GM19463 (cell line): ENCODE data around the gene USP5.

Experiments used
- ATAC-seq: cut with Tn5 transposase; IDR thresholded peaks from one replicate; pipeline ENCODE4 v1.9.1; 2021; ENCODE audit warnings: mild to moderate bottlenecking, moderate library complexity; ENCODE audit not compliant: unreplicated experiment

USP5 gene

GRCh38 chr12:6825398-6826124 lies 26.4 kb upstream of the USP5 start:
- no peak for ATAC-seq

GRCh38 chr12:6826125-6826733 lies 25.7 kb upstream of the USP5 start:
- no peak for ATAC-seq

DNA sequence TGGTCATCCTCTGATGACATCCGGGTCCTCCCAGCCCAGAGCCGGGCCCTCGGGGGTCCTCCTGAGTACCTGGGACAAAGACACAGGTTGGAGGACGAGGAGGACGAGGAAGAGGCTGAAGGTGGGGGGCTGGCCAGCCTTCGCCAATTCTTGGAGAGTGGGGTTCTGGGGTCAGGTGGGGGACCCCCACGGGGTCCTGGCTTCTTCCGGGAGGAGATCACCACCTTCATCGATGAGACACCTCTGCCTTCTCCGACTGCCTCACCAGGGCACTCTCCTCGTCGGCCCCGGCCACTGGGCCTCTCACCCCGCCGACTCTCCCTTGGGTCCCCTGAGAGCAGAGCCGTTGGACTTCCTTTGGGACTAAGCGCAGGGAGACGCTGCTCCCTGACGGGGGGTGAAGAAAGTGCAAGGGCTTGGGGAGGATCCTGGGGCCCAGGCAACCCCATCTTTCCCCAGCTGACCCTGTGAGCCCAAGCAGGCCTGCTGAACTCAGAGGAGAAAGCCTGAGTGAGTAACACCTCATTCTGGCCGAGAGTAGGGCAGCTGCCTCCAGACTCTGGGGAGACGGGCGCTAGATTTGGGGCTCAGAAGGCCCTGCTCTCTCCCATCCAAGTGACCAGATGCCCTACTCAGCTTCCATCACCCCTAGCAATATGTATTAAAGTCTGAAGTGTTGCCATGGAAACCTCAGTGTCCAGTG lies 25.1 kb upstream of the USP5 start:
- ATAC-seq = no peak

DNA sequence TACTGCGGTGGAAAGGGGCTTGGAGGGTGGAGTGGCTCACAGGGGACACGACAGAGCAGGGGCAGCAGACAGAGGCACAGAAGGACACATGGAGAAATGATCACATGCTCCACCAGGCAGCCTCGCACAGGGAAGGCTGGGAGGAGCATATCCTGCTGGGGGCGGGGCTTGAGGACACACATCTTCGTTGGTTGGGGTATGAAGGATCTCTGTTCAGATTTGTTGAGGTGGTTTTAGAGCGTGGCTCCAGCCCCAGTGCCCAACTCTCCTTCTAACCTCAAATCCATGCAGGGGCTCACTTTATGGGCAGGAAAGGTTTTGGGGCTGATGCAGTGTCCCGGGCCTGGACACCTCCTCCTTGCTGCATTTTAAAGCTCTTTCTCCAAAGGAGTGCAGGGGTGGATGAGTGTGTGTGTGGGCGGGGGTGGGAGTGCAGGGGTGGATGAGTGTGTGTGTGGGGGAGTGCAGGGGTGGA lies 24.5 kb upstream of the USP5 start:
- ATAC-seq = no peak

DNA sequence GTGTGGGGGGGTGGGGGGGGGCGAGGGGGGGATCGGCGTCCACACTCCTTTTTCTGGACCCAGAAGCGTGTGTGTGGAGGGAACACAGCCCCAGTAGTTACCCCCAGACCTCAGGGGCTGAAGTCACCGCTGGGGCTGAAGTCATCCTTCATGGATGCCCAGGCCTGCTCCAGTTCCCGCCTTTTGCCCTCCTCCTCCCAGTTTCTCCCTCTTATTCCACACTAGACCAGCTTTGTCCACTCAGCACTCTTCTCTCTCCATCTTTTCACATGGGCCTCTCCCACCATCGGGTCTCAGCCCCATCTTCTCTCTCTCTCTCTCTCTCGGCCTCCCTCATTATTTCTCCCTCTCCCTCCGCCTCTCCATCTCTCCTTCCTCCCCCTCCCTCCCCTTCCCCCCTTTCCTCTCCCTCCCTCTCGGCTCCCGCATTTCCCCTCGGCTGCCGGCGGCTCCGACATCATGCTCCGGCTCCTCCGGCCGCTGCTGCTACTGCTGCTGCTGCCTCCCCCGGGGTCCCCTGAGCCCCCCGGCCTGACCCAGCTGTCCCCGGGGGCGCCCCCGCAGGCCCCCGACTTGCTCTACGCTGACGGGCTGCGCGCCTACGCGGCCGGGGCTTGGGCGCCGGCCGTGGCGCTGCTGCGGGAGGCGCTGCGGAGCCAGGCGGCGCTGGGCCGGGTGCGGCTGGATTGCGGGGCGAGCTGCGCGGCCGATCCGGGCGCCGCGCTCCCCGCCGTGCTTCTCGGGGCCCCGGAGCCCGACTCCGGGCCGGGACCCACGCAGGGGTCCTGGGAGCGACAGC lies 23.8 kb upstream of the USP5 start, which contains the start of gene P3H3:
TSS of gene P3H3 (plus strand) at position 426 of the 799 bp plus-strand sequence. CDS start at position 460, 34 bp downstream.
- no peak for ATAC-seq

DNA sequence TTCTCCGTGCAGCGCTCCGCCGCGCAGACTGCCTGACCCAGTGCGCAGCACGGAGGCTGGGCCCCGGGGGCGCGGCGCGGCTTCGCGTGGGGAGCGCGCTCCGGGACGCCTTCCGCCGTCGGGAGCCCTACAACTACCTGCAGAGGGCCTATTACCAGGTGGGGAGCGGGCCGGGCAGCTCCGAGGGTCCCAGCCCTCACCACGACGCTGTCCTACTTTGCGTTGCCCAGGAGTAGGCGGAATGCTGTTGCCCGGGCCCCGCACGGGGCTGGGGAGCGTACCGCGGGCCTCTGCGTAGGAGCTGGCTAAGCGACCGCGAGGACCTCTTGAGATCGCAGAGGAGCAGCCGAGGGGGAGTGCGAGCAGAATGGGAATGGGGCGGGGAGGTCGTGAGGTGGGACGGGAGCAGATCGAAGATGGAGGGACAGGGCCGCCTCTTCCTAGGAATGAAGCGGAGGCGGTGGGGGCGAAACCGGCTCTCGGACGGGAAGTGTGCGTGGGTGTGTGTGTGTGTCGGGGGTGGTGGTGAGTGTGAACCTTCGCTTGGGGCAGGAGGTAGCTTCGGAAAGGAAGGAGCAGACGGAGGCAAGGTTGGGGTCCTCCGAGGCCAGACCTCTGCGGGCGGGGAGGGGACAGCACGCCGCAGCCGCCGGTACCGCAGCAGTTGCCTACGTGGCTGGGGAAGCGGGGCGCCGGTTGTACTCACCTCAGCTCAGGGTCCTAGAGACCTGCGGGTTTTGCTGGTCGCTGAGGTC lies 23.0 kb upstream of the USP5 start:
- no peak for ATAC-seq

DNA sequence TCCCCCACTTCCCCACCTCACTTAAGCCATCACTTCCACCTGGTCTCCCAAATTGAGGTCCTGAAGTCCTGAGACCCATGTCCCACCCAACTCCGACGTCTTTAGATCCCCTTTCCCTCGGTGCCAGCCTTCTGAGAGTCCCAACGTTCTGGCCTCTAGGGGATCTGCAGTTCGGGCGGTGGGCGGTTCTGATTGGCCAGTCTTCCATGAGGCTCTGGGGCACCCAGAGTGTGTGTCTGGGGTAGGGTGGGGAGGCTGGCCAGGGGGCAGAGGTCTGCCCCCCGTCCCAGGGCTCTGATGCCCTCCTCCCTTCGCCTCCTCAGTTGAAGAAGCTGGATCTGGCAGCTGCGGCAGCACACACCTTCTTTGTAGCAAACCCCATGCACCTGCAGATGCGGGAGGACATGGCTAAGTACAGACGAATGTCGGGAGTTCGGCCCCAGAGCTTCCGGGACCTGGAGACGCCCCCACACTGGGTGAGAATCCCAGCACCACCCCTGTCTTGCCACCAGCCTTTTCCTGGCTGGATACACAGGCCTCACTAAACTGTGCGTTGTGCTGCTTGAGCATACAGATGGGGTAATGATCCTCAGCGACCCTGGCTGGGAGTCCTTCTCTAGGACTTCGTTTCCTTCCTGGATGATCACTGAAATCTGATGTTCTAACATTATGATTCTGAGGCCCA lies 22.3 kb upstream of the USP5 start:
- no peak for ATAC-seq

DNA sequence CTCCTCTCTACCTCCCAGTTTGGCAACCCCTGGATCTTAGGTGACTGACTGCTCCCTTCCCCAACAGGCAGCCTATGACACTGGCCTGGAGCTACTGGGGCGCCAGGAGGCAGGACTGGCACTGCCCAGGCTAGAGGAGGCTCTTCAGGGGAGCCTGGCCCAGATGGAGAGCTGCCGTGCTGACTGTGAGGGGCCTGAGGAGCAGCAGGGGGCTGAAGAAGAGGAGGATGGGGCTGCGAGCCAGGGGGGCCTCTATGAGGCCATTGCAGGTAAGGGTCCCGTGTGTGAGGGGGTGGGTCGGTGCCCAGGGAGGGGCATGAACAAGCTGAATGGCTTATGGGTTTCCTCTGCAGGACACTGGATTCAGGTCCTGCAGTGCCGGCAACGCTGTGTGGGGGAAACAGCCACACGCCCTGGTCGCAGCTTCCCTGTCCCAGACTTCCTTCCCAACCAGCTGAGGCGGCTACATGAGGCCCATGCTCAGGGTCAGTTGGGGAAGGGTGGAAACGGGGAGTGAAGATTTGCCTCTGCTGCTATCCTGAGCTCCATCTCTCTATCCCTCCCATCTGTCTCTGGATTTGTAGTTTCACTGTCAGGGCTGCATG lies 21.6 kb upstream of the USP5 start:
- no peak for ATAC-seq

DNA sequence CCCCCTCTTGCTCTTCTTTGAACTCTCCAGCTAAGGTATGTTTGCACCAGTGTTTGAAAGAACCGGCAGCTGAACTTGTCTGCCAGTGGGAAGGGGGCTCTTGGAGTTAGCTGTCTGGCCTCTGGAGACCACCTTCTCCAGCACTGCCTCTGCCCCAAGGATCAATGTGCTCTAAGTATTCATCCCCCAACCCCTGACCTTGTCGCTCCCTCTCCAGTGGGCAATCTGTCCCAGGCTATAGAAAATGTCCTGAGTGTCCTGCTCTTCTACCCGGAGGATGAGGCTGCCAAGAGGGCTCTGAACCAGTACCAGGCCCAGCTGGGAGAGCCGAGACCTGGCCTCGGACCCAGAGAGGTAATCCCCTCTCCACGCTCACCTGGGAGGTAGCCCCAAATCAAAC lies 21.0 kb upstream of the USP5 start:
- no peak for ATAC-seq

GRCh38 chr12:6831450-6831995 lies 20.4 kb upstream of the USP5 start:
- no peak for ATAC-seq

DNA sequence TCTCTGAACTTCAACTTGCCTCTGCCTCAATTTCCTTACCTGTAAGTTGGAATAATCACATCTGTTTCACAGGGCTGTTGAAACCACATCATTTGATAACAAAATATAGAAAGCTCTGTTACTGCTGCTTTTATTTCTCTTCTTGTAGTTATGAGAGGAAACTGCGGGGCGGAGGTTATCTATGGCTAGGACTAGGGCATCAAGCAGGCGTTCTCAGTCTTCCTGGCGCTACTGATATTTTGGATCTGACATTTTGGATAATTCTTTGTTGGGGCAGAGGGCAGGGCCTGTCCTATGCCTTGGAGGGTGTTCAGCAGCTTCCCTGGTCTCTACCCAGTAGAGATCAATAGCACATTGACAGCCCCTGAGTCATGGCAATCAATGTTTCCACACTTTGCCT lies 19.8 kb upstream of the USP5 start:
- ATAC-seq = no peak

DNA sequence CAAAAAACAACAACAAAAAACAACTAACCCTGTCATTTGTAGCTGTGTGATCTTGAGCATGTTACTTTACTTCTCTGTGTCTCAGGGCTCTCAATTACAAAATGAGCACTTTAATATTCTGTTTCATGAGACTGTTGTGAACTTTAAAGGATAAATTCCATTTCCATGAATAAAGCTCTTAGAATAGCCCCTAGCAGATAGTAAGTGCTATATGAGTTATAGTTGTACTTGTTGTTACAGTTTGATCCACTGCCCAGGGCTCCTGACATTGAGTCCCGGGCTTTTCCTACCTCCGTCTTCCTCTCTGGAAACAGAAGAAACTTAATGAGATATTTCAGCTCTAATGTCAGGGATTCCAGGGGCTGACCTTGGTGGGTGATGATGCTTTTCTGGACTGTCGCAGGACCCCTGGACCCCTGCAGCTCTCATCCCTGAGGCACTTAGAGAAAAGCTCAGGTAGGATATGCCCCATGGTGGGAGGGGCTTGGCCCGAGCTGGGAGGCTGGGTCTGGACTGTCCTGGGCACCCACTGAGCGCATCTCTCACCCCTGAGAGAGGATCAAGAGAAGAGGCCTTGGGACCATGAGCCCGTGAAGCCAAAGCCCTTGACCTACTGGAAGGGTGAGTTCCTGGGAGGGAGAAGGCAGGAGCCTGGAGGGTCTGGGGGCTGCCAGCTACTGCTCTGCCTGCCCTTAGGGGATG lies 18.6 kb upstream of the USP5 start:
- no peak for ATAC-seq

GRCh38 chr12:6834254-6834653 lies 17.7 kb upstream of the USP5 start:
- ATAC-seq = no peak

GRCh38 chr12:6834873-6835272 lies 17.1 kb upstream of the USP5 start:
- ATAC-seq = no peak

DNA sequence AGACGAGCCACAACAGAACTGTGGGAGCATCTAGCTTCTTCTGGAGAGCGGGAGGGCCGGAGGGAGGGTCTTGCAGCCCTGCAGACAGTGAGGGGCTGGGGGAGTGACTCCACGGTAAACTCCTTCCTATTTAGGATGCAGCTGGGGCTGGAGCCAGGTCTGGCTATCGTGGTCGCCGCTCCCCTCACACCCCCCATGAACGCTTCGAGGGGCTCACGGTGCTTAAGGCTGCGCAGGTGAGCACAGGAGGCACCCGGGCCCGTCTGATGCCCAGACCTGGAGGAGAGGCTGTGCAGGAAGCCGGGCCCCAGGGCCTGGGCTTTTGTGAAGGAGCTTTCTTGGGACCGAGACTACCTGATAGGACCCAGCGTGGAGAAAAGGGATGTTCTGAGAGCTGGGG lies 15.1 kb upstream of the USP5 start:
- ATAC-seq = no peak

DNA sequence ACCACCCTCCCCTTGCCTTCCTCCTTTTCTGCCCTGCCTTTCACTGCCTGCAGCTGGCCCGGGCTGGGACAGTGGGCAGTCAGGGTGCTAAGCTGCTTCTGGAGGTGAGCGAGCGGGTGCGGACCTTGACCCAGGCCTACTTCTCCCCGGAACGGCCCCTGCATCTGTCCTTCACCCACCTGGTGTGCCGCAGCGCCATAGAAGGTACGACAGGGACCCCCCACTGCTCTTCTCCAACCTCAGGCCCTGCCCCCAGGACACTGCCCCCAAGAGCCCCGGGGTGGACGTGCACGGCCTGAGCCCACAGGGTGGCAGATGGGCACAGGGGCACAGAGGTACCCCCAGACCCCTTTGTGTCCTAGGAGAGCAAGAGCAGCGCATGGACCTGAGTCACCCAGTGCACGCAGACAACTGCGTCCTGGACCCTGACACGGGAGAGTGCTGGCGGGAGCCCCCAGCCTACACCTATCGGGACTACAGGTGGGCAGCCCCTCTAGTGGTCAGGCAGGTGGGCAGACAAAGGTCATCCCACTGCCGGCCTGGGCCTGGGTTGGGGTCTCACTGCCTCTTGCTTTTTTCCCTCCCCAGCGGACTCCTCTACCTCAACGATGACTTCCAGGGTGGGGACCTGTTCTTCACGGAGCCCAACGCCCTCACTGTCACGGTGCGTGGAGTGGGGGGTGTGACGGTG lies 14.4 kb upstream of the USP5 start:
- ATAC-seq = no peak

GRCh38 chr12:6838854-6839253 lies 13.1 kb upstream of the USP5 start:
- no peak for ATAC-seq
